Hepatic stellate cell (primary cell): Measurements from ENCODE around the gene NADSYN1.

Source experiments
- DNase-seq: peaks from one replicate; pipeline ENCODE4 v3.0.0; 2011; ENCODE audit warnings: low spot score

Gene NADSYN1

GRCh38 chr11:71491531-71491930 lies 38.5 kb downstream of the NADSYN1 start:
- no peak for DNase-seq

GRCh38 chr11:71491940-71492339 lies 38.9 kb downstream of the NADSYN1 start:
- no peak for DNase-seq

GRCh38 chr11:71495286-71496230 lies 42.6 kb downstream of the NADSYN1 start:
- no peak for DNase-seq

- no peak for DNase-seq
These were observed 43.4 kb downstream of the NADSYN1 start for GRCh38 chr11:71496421-71496820.

GRCh38 chr11:71498091-71498490 lies 45.1 kb downstream of the NADSYN1 start:
- no peak for DNase-seq

- no peak for DNase-seq
These were observed 46.1 kb downstream of the NADSYN1 start for GRCh38 chr11:71499125-71499524.

- DNase-seq, result no peak
These were observed 46.5 kb downstream of the NADSYN1 start for GRCh38 chr11:71499546-71499945.

GRCh38 chr11:71500601-71501021 lies 47.6 kb downstream of the NADSYN1 start:
- DNase-seq, result no peak

- DNase-seq, result no peak
These were observed 48.3 kb downstream of the NADSYN1 start for GRCh38 chr11:71501071-71501985.

- DNase-seq, result no peak
These were observed 49.0 kb downstream of the NADSYN1 start for GRCh38 chr11:71502026-71502425.

- no peak for DNase-seq
These were observed 50.0 kb downstream of the NADSYN1 start for GRCh38 chr11:71502871-71503435.

- no peak for DNase-seq
These were observed 51.5 kb downstream of the NADSYN1 start for GRCh38 chr11:71504531-71504930.

- no peak for DNase-seq
These were observed 52.0 kb downstream of the NADSYN1 start for GRCh38 chr11:71505001-71505400.

GRCh38 chr11:71505781-71506180 lies 52.8 kb downstream of the NADSYN1 start:
- DNase-seq, result no peak

- DNase-seq, result no peak
These were observed 54.1 kb downstream of the NADSYN1 start for GRCh38 chr11:71507102-71507501.

GRCh38 chr11:71518506-71519471 lies 65.8 kb downstream of the NADSYN1 start:
- no peak for DNase-seq

GRCh38 chr11:71519546-71519945 lies 66.5 kb downstream of the NADSYN1 start:
- DNase-seq, result no peak

GRCh38 chr11:71525188-71525937 lies 72.4 kb downstream of the NADSYN1 start:
- no peak for DNase-seq

- no peak for DNase-seq
These were observed 73.0 kb downstream of the NADSYN1 start for GRCh38 chr11:71525938-71526495.
